SHP77 treated with DMSO at 0.1 percent for 48 hours (cell line): Measurements from ENCODE around the gene AKAP8L.

Source experiments
- DNase-seq: peaks from one replicate; lab custom pipeline; 2025; lab: John Stamatoyannopoulos, UW

The AKAP8L gene

GRCh38 chr19:15418579-15419412 is at the start of gene AKAP8L:
AKAP8L (minus strand) TSS chr19:15418988; CDS start chr19:15418923, 65 bp downstream.
- DNase-seq = peak; percentile 99

- DNase-seq = no peak
These were observed 49.0 kb upstream of the AKAP8L start for GRCh38 chr19:15467734-15468214.

- peak; percentile 1 for DNase-seq
These were observed 48.3 kb upstream of the AKAP8L start for GRCh38 chr19:15466851-15467733.

- no peak for DNase-seq
These were observed 45.9 kb upstream of the AKAP8L start, which contains the start of gene RASAL3 for GRCh38 chr19:15464394-15465385. RASAL3 (minus strand) TSS chr19:15464544; CDS start chr19:15464358, 186 bp downstream.

- DNase-seq = no peak
These were observed 45.1 kb upstream of the AKAP8L start for GRCh38 chr19:15463861-15464371.

- no peak for DNase-seq
These were observed 42.9 kb upstream of the AKAP8L start for GRCh38 chr19:15461694-15462093.

GRCh38 chr19:15457701-15458484 is 39.1 kb upstream of the AKAP8L start:
- no peak for DNase-seq

- DNase-seq = no peak
These were observed 38.3 kb upstream of the AKAP8L start for GRCh38 chr19:15456871-15457700.

- no peak for DNase-seq
These were observed 37.7 kb upstream of the AKAP8L start for GRCh38 chr19:15456441-15456840.

- no peak for DNase-seq
These were observed 37.2 kb upstream of the AKAP8L start for GRCh38 chr19:15455996-15456395.

- no peak for DNase-seq
These were observed 35.4 kb upstream of the AKAP8L start for GRCh38 chr19:15453906-15454860.

- no peak for DNase-seq
These were observed 34.3 kb upstream of the AKAP8L start for GRCh38 chr19:15453091-15453578.

- peak; percentile 21 for DNase-seq
These were observed 33.6 kb upstream of the AKAP8L start for GRCh38 chr19:15452111-15453047.

GRCh38 chr19:15450528-15450890 is 31.7 kb upstream of the AKAP8L start:
- DNase-seq = no peak

GRCh38 chr19:15449620-15450527 is 31.1 kb upstream of the AKAP8L start, which contains the start of gene WIZ:
WIZ (minus strand) TSS chr19:15449956; CDS start chr19:15448307, 1,649 bp downstream.
- DNase-seq = peak; percentile 31
